Retina (tissue), 1 donor: ENCODE results near the gene KRT80.

Experiments used
- DNase-seq: peaks from one replicate; pipeline ENCODE4 v3.0.0-alpha.2; 2016

The KRT80 gene

DNA sequence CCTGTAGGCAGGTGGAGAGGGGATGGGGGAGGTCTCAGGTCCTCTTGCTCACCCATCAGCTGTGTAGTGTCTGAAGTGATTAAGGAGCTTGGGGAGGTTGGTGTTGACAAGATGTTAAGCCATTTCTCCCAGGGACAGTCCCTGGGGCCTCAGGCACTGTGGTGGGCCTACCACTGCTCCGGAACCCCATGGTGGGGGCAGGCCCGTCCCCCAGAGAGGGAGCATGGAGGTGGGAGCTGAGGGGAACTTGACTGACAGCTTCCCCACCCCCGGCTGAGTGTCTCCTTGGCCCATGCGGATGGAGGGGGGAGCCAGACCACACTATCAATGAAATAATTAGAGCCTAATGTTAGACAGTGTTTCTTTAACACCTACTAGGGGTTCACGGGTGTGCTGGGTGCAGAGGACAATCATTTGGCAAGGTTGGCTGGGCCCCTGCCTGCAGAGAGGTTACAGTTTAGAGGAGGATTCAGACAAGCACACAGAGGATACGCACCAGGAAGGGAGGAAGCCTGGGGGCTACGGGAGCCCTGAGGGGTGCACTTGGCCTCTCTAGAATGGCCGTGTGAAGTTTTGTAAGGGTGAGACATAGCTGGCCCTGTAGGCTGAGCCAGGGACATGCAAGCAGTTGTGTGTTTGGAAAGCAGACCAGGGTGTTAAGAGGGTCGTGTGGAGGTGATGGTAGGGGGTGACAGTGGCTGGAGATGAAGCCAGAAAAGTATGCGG, 19.3 kb upstream of the KRT80 start:
- no peak for DNase-seq

DNA sequence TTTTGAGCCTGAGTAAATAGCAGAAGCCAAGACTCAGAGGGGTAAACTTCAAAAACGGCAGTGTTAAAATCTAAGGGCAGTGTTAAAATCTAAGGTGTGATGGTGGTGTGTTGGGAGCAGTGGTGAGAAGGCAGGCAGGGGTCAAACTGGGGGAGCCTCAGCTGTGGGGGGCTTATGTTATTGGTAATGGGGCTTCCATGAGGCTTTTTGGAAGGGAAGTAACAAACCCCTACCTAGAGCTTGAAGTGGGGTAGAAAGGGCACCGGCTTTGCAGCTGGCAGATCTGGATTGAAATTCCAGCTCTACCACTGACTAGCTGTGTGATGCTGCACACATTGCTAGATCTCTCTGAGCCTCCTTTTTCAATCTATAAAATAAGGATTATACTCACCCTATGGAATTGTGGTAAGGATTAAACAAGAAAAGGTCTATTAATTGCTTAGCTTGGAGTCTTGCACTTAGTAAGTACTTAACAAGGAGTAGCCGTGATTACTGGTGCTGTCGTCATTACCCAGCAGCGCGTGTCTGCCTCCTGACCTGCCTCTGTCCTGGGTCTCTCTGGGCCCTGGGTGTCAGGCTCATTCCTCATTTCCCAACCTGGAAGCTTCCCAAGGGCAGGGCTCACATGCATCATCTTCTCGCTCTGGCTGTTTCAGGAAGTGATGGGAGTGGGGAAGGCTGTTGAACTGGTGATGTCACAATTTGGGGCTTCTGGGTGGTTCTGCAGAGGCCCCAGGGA, 18.5 kb upstream of the KRT80 start:
- no peak for DNase-seq

DNA sequence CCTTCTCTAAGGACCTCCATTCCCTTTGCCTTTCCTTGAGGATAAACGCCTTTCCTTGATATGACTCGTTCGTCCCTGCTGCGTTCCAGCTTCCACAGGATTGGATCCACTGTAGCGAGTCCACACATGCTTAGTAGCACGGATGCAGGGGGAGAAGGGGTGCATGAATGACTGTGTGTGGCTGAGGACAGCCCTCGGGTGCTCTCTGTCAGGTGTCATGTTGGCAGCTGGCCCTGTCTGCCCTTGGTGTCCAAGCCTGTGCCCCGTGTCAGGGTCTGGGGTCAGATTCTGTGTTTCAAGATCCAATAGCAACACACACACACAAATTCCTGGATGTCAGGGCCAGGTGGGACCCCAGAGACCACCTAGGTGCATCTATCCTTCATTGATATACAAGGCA, 17.5 kb upstream of the KRT80 start:
- no peak for DNase-seq

DNA sequence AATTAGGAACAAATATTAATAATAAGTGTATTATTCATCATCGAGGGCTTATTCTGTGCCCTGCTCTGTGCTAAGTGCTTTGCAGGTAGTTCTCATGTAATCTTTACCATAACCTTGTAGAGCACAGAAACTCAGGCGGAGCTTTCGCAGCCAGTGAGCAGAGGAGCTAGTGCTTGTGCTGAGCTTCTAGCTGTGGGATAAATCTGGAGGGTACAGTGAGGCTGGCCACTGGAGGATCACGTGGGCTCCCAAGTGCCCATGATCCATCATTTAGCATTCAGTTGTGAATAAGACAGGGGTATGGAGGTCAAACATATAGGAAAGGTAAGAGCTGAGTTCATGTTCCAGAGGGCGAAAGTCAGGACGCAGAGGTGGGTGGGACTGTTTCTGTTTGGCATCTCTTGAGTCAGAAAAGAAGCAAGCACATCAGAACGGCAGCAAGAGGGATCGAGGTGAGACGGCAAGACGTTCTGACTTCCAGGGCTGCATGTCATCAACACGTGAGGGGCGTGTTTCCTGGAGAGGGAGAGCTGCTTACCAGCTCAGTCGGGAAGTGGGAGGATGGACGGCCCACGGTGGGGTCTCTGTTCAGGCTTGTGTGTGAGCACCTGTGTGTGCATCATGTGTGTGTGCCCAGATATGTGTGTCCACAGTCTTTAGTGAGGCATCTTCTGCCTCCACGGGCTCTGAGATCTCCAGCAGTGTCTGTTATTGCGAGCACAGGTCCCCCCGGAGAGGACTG, 16.8 kb upstream of the KRT80 start:
- DNase-seq, result no peak

DNA sequence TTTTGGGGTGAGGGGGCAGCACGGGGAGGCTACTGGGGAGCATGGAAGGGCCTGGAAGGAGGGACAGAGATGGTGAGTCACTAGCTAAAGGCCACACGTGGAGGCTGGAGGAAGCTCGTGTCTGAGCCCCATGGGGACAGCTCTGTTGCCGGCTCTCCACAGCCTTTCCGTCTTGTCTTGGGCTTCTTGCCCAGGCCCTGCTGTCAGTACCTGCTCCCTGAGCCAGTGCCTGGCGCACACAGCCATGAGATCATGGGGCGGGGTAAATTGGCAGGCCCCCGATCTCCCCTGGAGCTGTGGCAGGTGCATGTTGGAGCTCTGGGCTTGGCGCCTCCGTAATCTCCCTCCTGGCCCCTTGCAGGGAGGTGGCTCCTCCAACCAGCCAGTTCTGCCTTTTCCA, 16.1 kb upstream of the KRT80 start:
- DNase-seq, result no peak

DNA sequence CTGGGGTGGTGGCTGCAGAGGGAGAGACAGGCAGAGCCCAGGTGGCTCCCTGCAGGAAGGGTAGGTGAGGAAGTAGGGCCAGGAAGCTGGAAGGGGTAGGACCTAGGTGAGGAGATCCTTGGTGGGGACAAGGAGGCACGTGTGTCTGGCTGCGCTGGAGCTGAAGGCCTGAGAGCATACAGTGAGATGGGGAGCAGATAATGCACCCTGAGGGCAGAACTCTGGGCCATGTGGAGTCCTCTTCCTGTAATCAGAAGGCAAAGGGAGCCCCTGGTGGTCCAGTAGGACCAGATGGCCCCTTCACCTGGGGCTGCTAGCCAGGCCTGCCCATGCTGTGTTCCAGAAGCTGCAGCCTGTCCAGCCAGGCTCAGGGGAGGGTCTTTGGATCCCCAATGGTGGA, 15.3 kb upstream of the KRT80 start:
- no peak for DNase-seq

DNA sequence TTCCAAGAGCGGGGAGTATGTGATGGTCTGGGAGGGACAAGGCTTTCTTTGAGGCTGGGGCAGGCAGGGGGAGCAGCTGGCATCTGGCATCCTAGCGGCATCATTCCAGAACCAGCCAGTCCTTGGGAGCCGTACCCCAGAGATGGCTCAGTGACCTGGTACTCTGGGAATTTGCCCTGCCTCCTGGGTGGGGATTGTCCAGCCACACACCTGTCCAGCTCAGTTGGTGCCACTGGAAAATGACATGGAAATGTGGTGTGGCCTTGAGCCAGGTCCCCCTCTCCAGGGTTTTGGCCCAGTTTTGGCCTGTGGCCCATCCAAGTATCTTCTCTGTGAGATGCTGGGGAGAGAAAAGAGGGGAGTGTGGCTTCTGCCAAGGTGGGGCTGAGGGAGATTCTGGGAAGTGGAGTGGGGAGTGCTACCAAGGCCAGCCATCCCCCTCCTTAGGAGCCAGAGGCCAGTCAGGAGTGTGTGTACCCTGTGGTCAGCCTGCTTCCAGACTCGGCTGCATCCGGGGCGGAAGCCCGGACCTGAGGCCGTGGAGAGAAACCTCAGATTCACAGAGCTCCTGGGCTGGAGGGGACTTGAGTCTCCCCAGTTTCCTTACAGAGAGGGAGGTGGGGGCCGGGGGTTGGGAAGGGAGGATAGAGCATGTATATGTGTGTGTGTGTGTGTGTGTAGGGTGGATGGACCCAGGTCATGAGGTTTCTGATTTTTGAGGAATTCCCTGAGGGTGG, 14.7 kb upstream of the KRT80 start:
- DNase-seq, result no peak

DNA sequence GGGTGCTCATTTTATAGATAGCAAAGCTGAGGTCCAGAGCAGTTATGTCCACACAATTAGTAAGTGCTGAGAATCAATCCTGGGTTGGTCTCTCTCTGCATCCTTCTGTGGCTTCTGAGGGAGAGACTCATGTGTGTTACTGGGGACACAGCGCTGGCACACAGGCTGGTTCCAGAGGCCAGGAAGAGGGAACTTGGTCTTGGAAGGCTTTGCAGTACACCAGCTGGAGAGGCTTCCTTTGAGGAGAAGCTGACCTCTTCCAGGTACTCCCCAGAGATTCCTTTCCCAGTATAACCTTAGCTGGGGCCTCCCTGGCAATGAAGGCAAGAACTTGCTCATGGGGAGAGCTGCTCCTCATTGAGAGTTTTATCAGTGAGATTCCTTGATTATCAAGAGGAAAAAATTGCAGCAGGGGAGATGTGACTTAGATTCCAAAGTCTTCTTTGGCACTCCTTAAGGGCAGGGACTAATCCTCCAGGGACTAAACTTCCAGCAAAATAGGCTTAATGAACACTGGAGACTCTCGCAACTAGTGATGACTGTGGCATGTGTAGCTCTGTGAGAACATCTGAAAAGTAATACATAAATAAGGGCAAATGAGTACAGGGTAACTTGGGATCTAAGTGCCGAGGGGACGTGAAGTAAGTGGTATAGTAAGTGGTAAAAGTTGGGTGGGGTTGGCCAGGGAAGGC, 13.9 kb upstream of the KRT80 start:
- no peak for DNase-seq

DNA sequence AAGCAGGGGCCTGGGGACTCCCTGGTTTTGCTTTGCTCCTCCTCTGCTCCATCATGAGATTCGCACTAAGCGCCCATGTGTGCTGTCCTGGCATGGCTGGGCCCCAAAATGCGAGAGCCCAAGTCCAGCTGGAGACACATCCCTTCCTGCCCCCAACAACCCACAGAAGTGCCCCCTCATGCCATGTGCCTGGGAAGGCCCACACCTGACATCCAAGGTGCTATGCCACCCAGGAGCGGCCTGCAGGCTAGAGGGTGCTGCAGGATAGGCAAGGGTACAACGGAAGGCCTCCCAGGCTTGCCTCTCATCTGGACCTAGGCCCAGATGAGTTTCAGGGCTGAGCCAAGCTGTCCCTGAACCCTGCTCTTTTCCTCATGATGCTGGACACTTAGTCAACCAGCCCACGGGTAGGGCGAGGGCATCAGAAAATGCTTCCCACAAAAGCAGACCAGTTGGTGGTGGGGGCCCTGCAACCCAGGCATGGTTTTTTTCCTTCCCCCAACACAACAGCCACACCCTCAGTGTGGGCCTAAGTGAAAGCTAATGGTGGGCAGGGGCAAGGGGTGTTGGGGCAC, 13.2 kb upstream of the KRT80 start:
- DNase-seq, result no peak

DNA sequence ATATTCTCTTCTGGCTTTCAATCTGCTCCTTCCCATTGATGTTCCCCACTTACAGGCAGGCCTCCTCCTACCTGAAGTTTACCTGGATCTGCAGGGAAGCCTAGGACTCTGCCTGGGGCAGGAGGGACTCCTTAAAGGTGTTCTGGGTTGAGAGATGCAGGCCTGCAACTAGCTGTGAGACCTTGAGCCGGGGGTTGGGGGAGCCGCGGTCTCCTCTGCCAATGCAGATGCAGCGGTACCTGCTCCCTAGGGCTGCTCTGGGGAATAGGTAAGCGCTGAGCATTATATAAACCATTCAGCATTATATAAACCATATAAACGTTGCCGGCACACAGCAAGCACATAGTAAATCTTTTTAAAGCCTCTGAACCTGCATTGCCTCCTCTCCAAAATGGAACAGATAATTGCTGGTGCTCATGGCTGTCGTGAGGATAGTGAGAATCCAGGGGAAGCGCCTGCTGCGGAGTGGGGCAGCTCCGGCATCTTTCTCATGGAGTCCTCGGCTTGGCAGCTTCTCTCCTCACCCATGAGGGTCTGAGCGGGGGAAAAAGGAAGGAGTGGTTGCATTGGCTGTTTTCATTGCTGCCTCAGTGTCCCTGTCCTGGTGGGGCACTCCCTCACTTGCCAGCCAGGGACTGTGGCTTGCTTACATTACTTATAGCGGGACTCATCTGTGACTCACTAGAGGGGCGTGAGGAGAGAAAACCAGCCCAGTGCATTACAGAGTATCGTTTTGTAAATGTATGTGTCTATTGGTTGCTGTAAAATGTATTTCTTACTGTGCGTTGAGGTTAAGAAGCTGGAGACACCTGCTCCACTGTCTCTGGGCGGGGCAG, 12.5 kb upstream of the KRT80 start:
- no peak for DNase-seq

DNA sequence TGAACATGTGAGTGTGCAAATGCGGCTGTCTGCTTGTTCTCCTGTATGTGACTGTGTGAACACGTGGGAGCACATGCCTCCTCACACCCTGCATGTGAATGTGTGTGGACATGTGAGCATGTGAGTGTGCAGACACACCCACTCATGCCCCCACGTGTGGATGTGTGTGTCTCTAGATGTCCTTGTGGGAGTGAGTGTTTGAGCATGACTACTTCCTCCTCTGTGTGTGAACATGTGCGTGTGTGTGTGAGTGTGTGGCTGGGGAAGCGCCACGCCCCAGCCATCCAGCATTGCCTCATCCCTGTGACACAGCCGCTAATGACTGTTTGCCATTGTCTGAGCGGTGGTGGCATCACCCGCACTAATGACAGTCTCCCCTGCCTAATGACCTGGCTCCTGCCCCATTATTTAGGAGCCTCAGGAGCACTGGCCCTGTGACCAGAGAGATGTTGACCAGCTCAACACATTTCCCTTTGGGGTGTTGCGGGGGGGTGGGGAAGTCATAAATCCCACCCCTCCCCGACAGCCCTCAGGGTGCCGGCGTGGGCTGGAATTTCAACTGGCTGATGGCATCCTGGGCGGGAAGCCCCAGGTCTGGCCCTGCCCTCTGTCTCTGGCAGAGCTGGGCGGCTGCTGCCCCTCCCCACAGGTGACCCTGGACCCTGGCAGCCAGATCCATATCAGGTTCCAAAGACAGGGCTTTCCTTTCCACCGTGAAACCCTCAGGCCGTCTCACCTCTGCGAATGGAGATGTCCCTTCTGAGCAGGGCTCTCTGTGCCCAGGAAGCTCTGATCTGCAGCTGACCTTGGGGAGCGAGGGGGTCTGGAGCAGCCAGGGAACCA, 11.5 kb upstream of the KRT80 start:
- peak; percentile 85 for DNase-seq

DNA sequence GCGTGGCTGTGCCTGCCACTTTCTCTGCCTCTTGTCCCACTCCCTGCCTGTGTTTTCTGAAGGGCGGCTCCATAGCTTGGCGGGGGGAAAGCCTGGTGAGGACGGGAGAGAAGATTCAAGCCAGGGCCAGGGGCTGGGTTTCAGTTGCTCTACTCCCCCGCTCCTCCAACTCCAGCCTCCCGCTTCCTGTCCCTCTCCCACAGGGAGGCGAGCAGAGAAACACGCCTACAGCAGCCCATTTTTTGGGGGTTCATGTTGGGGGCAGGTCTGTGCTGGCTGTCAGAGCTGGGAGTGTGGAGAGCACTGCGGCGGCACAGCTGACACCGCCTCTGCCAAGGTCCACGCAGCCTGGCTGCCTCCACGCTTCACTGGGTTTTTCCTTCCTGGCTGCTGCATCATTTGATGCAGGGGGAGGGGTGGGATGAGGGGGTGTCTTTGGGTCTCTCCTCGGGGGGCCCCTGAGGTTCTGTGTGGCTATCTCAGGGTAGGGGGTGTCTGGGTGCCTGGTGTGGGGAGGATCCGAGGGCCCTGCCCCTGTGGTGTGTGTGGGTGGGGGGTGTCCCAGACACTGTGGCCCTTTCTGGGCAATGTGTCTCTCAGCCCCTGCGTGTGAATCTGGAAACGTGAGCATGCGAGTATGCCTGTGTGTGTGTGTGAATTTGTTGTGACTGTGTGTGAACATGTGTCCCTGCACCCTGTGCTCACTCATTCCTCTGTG, 10.7 kb upstream of the KRT80 start:
- peak; percentile 80 for DNase-seq

DNA sequence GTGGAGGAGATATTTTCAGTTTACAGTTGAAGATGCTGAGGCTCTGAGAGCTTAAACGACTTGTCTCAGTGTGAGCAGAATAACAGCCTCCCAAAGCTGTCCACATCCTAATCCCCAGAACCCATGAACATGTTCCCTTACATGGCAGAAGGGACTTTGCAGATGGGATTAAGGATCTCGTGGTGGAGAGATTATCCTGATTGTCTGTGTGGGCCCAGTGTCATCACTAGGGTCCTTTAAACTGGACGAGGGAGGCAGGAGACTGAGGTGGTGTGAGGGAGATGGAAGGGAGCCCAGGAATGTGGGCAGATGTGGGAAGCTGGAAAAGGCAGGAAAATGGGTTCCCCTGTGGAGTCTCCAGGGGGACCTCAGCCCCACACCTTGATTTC, 9.6 kb upstream of the KRT80 start:
- no peak for DNase-seq

DNA sequence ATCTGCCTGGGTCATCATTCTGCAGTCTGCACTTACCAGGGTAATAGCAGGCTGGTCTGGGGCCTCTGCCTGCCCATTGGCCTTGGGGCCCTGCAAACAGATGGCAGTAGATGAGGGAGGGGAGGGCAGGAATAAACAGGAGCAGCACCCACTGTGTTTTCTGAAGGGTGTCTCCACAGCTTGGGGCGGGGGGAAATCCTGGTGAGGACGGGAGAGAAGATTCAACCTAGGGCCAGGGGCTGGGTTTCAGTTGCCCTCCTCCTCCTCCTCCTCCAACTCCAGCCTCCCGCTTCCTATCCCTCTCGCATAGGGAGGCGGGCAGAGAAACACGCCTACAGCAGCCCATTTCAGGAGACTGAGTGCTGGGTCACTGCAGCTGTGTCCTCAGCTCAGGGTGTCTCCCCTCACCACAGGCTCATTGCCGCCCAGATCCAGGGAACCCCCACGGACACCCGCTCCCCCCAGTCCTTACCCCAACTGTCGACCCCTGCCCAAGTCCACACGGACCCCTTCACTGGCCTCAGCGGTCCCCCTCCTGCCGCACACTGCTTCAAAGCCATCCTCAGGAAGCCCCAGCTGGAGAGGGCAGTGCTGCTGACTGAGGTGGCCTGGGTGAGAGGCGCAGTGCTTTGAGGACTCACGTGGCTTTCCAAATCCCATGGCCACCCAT, 9.1 kb upstream of the KRT80 start:
- DNase-seq, result no peak

DNA sequence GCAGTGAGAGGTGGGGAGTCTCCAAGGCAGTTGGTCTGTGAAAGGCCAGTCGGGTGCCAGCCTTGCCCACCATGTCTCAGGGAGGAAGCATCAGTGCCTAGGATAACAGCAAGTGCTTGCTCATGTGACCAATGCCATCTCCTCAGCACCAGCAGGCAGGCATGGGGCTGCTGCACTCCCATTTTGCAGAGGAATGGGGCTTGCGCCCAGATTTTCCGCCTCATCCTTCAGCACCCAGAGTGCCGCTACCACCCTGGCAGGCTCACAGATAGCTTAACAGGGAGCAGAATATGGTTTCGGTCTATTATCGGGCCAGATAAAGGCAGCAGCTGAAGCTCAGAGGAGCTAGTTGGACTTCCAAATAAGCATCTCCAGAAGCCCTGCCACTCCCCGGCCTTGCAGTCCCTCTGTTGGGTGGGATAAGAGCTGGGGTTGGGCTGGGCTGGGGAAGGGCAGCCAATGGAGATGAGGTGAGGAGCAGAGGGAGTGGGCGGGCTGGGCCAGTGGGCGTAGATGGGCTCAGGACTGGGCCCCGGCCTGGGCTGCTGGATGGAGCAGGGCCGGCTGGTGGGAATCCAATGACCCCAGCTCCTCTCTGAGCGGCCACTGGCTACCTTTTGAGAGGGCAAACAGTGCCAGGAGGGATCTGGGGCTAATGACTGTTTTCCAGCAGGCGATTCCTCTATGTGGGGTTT, 8.4 kb upstream of the KRT80 start:
- DNase-seq, result no peak

DNA sequence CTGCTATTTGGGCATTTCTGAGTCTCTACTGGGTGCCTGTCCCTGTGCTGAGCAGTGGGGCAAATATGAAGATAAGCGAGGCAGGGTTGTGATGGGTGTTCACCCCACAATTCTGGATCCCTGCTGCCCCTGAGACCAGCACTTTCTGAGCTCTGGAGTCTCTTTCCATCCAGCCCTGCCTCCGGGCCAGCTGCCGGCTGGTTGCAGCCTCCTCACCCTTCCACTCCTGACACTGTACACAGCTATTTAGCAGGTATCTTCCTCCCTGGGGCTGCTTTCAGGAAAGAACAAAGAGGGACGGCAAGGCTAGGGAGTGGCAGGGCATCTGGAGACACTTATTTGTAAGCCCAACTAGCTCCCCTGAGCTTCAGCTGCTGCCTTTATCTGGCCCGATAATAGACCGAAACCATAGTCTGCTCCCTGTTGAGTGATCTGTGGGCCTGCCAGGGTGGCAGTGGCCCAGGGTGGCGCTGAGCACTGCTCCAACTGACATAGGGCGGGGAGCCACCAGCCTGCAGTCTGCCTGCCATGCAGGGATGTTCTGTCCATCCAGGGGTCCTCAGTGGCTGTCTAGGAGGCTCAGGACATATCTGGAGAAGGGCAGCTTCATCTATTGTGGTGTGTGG, 7.6 kb upstream of the KRT80 start:
- no peak for DNase-seq

DNA sequence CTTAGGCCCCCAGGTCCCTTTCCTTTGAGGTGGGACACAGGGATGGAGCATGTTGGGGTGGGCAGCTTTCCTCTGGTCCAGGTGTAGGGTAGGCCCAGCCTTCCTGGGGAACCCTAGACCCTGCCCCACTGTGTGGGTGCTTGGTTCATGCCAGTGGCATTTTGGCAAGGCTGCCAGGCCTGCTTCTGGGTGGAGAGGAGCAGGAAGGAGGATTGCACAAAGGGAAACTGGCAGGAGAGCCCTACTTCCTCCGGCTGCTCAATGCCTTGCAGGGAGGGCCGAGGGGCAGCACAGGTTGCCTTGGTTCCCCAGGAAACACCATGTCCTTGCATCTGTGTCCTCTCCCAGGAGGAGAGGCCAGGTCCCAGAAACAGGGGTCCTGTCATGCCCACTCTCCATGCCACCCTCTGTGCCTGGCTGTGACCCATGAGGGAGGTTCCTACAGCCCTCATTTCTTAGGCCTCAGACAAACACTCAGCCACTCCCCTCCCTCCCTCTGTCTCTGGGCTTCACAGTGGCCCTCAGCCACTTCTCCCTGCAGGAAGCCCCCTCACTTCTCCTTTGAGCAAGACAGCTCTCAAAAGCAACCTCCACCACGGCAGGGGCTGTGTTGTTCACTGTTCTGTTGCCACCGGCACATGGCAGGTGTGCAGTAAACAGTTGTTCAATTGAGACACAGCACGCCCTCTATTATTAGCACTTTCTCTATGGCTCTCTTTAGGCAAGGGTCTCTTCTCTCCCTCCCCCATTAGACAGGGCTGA, 6.8 kb upstream of the KRT80 start:
- DNase-seq, result no peak
